OCI-LY1 (cell line): Measurements from ENCODE around the gene KEL.

Experiments used
- H2AFZ ChIP-seq: fragments of 200-600 bp; sonication (generic), shearing (Covaris generic); 2 replicates; pipeline ENCODE4 v1.6.0; 2014; ENCODE audit warnings: antibody characterized with exemption, mild to moderate bottlenecking, low read length
- H3F3A ChIP-seq: fragments of 200-600 bp; sonication (generic), shearing (Covaris generic); 2 replicates; pipeline ENCODE4 v1.6.0; 2014; ENCODE audit warnings: mild to moderate bottlenecking, antibody characterized with exemption, low read length, moderate library complexity; ENCODE audit not compliant: insufficient read depth
- H3K27ac ChIP-seq: fragments of 200-600 bp; sonication (generic); 2 replicates; pipeline ENCODE4 v1.5.1; 2014; ENCODE audit warnings: low read length, mixed run types, mild to moderate bottlenecking, low read depth; ENCODE audit not compliant: poor library complexity, severe bottlenecking
- H3K27me3 ChIP-seq: fragments of 200-600 bp; sonication (generic); 2 replicates; pipeline ENCODE4 v1.6.0; 2014; ENCODE audit warnings: antibody characterized with exemption, mild to moderate bottlenecking, low read length, moderate library complexity; ENCODE audit not compliant: insufficient read depth
- H3K36me3 ChIP-seq: fragments of 200-600 bp; sonication (generic); 2 replicates; pipeline ENCODE4 v1.6.1; 2014; ENCODE audit warnings: mild to moderate bottlenecking, antibody characterized with exemption, low read length, moderate library complexity, mixed read lengths; ENCODE audit not compliant: insufficient read depth
- H3K4me1 ChIP-seq: fragments of 200-600 bp; sonication (generic); 2 replicates; pipeline ENCODE4 v1.5.1; 2014; ENCODE audit warnings: mild to moderate bottlenecking, low read length, moderate library complexity; ENCODE audit not compliant: insufficient read depth, severe bottlenecking
- H3K4me2 ChIP-seq: fragments of 200-600 bp; sonication (generic), shearing (Covaris generic); 2 replicates; pipeline ENCODE4 v1.6.1; 2014; ENCODE audit warnings: low read length
- H3K4me3 ChIP-seq: fragments of 200-600 bp; sonication (generic); 2 replicates; pipeline ENCODE4 v1.5.1; 2014; ENCODE audit warnings: low read length, low read depth, mild to moderate bottlenecking, mixed read lengths; ENCODE audit not compliant: poor library complexity, severe bottlenecking
- H3K79me2 ChIP-seq: fragments of 200-600 bp; shearing (Covaris generic); 2 replicates; pipeline ENCODE4 v1.6.1; 2016; ENCODE audit warnings: mixed run types, low read length, mixed read lengths; ENCODE audit not compliant: insufficient read depth
- H3K9ac ChIP-seq: fragments of 200-600 bp; sonication (generic), shearing (Covaris generic); 2 replicates; pipeline ENCODE4 v1.6.1; 2014; ENCODE audit warnings: mild to moderate bottlenecking, low read length, mixed read lengths
- H3K9me2 ChIP-seq: fragments of 200-600 bp; sonication (generic), shearing (Covaris generic); 2 replicates; pipeline ENCODE4 v1.6.1; 2014; ENCODE audit warnings: low read depth, mild to moderate bottlenecking, low read length, mixed read lengths
- H3K9me3 ChIP-seq: fragments of 200-600 bp; shearing (Covaris generic); 2 replicates; pipeline ENCODE4 v1.6.1; 2014; ENCODE audit warnings: low read length, mixed read lengths
- H4K20me1 ChIP-seq: fragments of 200-600 bp; sonication (generic), shearing (Covaris generic); 2 replicates; pipeline ENCODE4 v1.6.0; 2016; ENCODE audit warnings: mild to moderate bottlenecking, low read length; ENCODE audit not compliant: insufficient read depth
- EZH2 ChIP-seq: fragments of 200-600 bp; sonication (generic), shearing (Covaris generic); IDR thresholded peaks from 2 replicates; pipeline ENCODE4 v1.8.0; 2017; ENCODE audit warnings: borderline replicate concordance, mixed run types, mild to moderate bottlenecking, antibody characterized with exemption, low read length, moderate library complexity, mixed read lengths
- TF ChIP-seq, protein P1 (sequence below): fragments of 200-600 bp; sonication (generic), shearing (Covaris generic); IDR thresholded peaks from 2 replicates; pipeline ENCODE4 v1.5.1; 2017; ENCODE audit warnings: mild to moderate bottlenecking, antibody characterized with exemption, low read length, moderate library complexity, mixed read lengths

KEL gene

DNA sequence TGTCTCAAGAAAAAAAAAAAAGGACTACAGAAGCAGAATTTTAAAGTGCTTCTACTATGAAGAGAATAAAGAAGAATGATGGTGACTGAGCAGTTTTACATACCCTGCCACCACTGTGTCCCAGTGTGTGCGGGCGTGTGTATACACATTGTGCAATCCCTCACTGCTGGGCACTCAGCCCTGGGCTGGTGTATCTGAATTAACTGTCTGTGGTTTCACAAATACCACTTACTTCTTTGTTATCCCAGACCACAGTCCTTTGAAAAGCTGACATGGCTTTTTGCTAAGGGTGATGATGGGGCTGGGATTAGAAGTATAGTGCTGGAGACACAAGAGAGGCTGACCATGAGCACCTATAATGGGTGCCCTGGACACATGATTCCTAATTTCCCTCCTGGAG is 55.5 kb downstream of the KEL start:
- Histone ChIP-seq H3K4me2 (no peak overlapping the region), H3K4me1 (no peaks in the 10 kb centered on the region), H3K79me2 (no peaks in the 10 kb centered on the region), H3K9ac (no peak overlapping the region), H3F3A (no peaks in the 10 kb centered on the region), H2AFZ (no peak overlapping the region), H3K9me2 (no peaks in the 10 kb centered on the region), H4K20me1 (no peaks in the 10 kb centered on the region), H3K27ac (no peak overlapping the region), H3K27me3 (no peaks in the 10 kb centered on the region), H3K9me3 (peaks cover 8% of the 10 kb centered on the region), H3K36me3 (no peaks in the 10 kb centered on the region), H3K4me3 (no peak overlapping the region)
- TF ChIP-seq EZH2, result no peak
- TF ChIP-seq, protein P1, sequence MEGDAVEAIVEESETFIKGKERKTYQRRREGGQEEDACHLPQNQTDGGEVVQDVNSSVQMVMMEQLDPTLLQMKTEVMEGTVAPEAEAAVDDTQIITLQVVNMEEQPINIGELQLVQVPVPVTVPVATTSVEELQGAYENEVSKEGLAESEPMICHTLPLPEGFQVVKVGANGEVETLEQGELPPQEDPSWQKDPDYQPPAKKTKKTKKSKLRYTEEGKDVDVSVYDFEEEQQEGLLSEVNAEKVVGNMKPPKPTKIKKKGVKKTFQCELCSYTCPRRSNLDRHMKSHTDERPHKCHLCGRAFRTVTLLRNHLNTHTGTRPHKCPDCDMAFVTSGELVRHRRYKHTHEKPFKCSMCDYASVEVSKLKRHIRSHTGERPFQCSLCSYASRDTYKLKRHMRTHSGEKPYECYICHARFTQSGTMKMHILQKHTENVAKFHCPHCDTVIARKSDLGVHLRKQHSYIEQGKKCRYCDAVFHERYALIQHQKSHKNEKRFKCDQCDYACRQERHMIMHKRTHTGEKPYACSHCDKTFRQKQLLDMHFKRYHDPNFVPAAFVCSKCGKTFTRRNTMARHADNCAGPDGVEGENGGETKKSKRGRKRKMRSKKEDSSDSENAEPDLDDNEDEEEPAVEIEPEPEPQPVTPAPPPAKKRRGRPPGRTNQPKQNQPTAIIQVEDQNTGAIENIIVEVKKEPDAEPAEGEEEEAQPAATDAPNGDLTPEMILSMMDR, result no peak

DNA sequence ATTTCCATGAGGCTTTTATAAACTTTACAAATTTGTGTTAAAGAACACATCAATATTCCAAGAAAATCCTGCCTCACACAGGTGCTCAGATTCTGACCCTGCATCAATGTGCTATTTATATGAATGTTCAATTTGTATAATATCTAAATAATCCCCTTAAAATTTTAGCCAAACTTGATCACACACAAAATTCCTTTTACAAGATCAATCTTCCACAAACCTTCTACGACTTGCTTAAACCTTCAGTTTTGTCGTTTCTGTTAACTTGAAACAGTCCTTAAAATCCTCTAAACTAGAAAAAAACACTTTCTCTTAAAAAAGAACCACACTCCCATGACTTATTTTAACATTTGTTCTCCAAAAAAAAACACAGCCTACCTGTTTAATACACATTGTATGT is 56.4 kb downstream of the KEL start:
- H3K4me1 ChIP-seq, result no peaks in the 10 kb centered on the region
- no peak overlapping the region for H3K27ac ChIP-seq
- TF ChIP-seq, protein P1, result no peak

DNA sequence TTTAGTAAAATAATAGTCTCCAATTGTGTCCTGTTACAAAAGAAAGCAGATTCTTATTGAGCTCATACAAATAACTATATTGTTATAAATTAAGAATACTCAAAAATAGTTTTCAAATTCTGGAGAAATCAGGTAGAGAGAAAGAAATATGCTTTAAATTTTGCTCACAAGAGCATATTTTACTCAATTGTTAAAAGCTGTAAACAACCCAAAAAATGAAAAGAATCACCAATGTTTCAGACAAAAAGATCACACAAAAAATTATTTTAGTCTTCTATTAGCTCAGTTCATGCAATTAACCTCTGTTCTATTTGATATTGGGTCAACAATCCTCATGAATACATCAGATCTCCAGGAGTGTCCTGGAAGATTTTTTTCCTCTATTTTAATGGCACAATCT is 58.0 kb downstream of the KEL start:
- Histone ChIP-seq H3K27me3 (no peaks in the 10 kb centered on the region), H3K9me3 (peaks cover 8% of the 10 kb centered on the region), H2AFZ (no peak overlapping the region), H3K4me3 (no peak overlapping the region), H3K36me3 (no peaks in the 10 kb centered on the region), H3K4me2 (no peak overlapping the region), H3F3A (no peaks in the 10 kb centered on the region), H3K79me2 (no peaks in the 10 kb centered on the region), H3K9me2 (no peaks in the 10 kb centered on the region), H4K20me1 (no peaks in the 10 kb centered on the region), H3K4me1 (no peaks in the 10 kb centered on the region), H3K9ac (no peak overlapping the region), H3K27ac (no peak overlapping the region)
- TF ChIP-seq, protein P1, result no peak
- TF ChIP-seq EZH2, result no peak

More for the DNA sequence above, 56.4 kb downstream of the KEL start:
- Histone ChIP-seq H3K79me2 (no peaks in the 10 kb centered on the region), H2AFZ (no peak overlapping the region), H3K27me3 (no peaks in the 10 kb centered on the region), H3K36me3 (no peaks in the 10 kb centered on the region), H3F3A (no peaks in the 10 kb centered on the region), H3K9me2 (no peaks in the 10 kb centered on the region), H3K9me3 (peaks cover 8% of the 10 kb centered on the region), H3K4me2 (no peak overlapping the region), H3K4me3 (no peak overlapping the region), H3K9ac (no peak overlapping the region), H4K20me1 (no peaks in the 10 kb centered on the region)
